Spleen (tissue), 7 donors: Measurements from ENCODE around the gene ZNF839.

Source experiments
- POLR2A ChIP-seq, 3 donors: fragments of 450-650 bp; IDR thresholded peaks; one replicate each; pipeline ENCODE4 v1.5.1; 2017; ENCODE audit warnings: antibody characterized with exemption in 3 of 3, mild to moderate bottlenecking in 1 of 3
- POLR2AphosphoS5 ChIP-seq, 3 donors: sonication (generic); formaldehyde crosslinking; IDR thresholded peaks; one replicate each; pipeline ENCODE4 v1.5.1; 2017; ENCODE audit warnings: antibody characterized with exemption in 3 of 3
- TF ChIP-seq, protein P1 (sequence below), 11 experiments: fragments of 200-600 bp in 7 of 11; fragments of 450-650 bp in 4 of 11; sonication (generic) in 4 of 11; IDR thresholded peaks in 8 of 11; conservative IDR thresholded peaks in 3 of 11; 1 replicate in 7 of 11; 2 replicates in 4 of 11; pipeline versions ENCODE4 v1.4.0 to v1.8.0; 2016 to 2021; ENCODE audit warnings: antibody characterized with exemption in 11 of 11, inconsistent platforms in 4 of 11, mild to moderate bottlenecking in 1 of 11
- donor health status: DM: no; HTN: no; CAD: no; lungs with moderate emphysema.
- donor health status: DM: no; HTN: no; CAD: no.
- donor health status: DM: no; HTN: no; CAD: no.

DNA sequence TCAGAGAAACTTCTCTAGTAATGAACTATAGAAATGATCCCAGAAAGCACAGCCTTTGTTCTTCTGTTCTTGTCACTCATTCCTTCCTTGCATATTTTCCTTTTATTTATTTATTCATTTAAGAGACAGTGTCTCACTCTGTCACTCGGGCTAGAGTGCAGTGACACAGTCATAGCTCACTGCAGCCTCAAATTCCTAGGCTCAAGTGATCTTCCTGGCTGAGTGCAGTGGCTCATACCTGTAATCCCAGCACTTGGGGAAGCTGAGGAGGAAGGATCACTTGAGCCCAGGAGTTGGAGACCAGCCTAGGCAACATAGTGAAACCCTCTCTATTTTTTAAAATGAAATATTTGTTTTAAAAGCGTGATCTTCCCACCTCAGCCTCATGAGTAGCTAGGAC lies 54.7 kb downstream of the ZNF839 start:
- TF ChIP-seq, protein P1, sequence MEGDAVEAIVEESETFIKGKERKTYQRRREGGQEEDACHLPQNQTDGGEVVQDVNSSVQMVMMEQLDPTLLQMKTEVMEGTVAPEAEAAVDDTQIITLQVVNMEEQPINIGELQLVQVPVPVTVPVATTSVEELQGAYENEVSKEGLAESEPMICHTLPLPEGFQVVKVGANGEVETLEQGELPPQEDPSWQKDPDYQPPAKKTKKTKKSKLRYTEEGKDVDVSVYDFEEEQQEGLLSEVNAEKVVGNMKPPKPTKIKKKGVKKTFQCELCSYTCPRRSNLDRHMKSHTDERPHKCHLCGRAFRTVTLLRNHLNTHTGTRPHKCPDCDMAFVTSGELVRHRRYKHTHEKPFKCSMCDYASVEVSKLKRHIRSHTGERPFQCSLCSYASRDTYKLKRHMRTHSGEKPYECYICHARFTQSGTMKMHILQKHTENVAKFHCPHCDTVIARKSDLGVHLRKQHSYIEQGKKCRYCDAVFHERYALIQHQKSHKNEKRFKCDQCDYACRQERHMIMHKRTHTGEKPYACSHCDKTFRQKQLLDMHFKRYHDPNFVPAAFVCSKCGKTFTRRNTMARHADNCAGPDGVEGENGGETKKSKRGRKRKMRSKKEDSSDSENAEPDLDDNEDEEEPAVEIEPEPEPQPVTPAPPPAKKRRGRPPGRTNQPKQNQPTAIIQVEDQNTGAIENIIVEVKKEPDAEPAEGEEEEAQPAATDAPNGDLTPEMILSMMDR (IDR thresholded peaks at IDR 0.05 in 8 of 11, conservative IDR thresholded peaks at IDR 0.05 in 3 of 11), result no peak
- no peak for TF ChIP-seq POLR2A (IDR thresholded peaks at IDR 0.05)
- TF ChIP-seq POLR2AphosphoS5 (IDR thresholded peaks at IDR 0.05), result no peak
